Fibroblast of the aortic adventitia (primary cell): Measurements from ENCODE around the gene DACT3. TPM values are rescaled to one million over a fixed set of nuclear protein-coding genes. Genes with fewer than 3 reads are reported as not detected.

Experiments used
- DNase-seq: peaks from one replicate; pipeline ENCODE4 v3.0.0-alpha.2; 2010; ENCODE audit warnings: low read depth
- H3K4me3 ChIP-seq: 2 replicates; pipeline ENCODE4 v1.5.1; 2011; ENCODE audit warnings: low read depth, mild to moderate bottlenecking, control low read depth, low read length, moderate library complexity
- CTCF ChIP-seq: IDR thresholded peaks from 2 replicates; pipeline ENCODE4 v1.5.1; 2011; ENCODE audit warnings: mild to moderate bottlenecking, low read length, control low read depth, inconsistent platforms; ENCODE audit not compliant: insufficient read depth
- total RNA-seq: library from RNA; depleted of rRNA; stranded (reverse); fragments of >200 nt; gene quantifications from 2 replicates; pipeline ENCODE4 v1.2.3, GENCODE V29; 2012; ENCODE audit warnings: low replicate concordance

Gene DACT3
- total RNA-seq, 1 donor: 5.1 TPM

- H3K4me3 ChIP-seq: no peak overlapping the region
- DNase-seq: no peak
- TF ChIP-seq CTCF: no peak
Measured at GRCh38 chr19:46611776-46612175, 49.2 kb downstream of the DACT3 start.

- TF ChIP-seq CTCF: no peak
- DNase-seq: peak; percentile 41
- H3K4me3 ChIP-seq: no peak overlapping the region
Measured at GRCh38 chr19:46610851-46611770, 49.9 kb downstream of the DACT3 start.

GRCh38 chr19:46610413-46610775 is 50.6 kb downstream of the DACT3 start:
- H3K4me3 ChIP-seq: no peak overlapping the region
- TF ChIP-seq CTCF: no peak
- DNase-seq: no peak

GRCh38 chr19:46609511-46610412 is 51.2 kb downstream of the DACT3 start:
- no peak overlapping the region for H3K4me3 ChIP-seq
- DNase-seq: no peak
- TF ChIP-seq CTCF: no peak

DNA sequence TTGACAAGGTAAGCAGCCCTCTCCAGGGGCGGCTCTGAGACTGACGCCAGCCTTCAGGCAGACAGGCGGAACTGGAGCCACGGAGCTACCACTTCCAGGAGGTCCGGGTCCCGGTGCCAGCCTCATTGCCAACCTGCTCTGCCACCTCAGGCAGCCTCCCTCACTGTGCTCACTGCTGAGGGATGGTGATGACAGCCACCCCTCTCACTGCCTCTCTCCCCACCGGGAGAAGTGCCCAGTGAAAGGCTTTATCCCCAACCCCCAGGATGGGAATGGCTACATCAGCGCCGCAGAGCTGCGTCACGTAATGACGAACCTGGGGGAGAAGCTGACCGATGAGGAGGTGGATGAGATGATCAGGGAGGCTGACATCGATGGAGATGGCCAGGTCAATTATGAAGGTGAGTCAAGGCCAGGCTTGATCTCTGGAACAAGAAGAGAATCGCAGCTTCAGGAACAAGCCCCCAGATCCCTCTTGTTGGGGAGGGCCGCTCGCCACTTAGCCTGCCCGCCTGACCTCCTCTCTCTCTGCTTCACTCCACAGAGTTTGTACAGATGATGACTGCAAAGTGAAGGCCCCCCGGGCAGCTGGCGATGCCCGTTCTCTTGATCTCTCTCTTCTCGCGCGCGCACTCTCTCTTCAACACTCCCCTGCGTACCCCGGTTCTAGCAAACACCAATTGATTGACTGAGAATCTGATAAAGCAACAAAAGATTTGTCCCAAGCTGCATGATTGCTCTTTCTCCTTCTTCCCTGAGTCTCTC is 52.2 kb downstream of the DACT3 start:
- no peak for DNase-seq
- no peak overlapping the region for H3K4me3 ChIP-seq
- no peak for TF ChIP-seq CTCF

DNA sequence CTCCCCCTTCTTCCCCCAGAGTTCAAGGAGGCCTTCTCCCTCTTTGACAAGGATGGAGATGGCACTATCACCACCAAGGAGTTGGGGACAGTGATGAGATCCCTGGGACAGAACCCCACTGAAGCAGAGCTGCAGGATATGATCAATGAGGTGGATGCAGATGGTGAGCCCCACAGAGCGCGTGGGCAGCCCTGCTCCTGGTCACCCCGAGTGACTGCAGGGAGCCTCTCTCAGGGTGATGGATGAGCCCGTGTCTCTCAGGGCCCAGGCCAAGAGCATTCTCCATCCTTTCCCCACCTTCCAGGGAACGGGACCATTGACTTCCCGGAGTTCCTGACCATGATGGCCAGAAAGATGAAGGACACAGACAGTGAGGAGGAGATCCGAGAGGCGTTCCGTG is 52.8 kb downstream of the DACT3 start:
- no peak for DNase-seq
- no peak for TF ChIP-seq CTCF
- H3K4me3 ChIP-seq: no peak overlapping the region
